Liver (tissue), 3 donors: ENCODE measurements around the gene TCFL5.

Experiments used
- EGR1 ChIP-seq, 2 donors: IDR thresholded peaks; 2 replicates each; pipeline ENCODE4 v1.6.1; 2016 to 2018; ENCODE audit warnings: antibody characterized with exemption in 2 of 2, low read depth in 2 of 2
- GABPA ChIP-seq, 2 donors: IDR thresholded peaks in 1 of 2; conservative IDR thresholded peaks in 1 of 2; 2 replicates each; pipeline ENCODE4 v1.6.1; 2016; ENCODE audit warnings: antibody characterized with exemption in 2 of 2, mild to moderate bottlenecking in 1 of 2, moderate library complexity in 1 of 2
- JUND ChIP-seq, 2 donors: IDR thresholded peaks; 2 replicates each; pipeline ENCODE4 v1.6.1; 2016; ENCODE audit warnings: antibody characterized with exemption in 2 of 2
- RAD21 ChIP-seq, 2 donors: IDR thresholded peaks; 2 replicates each; pipeline ENCODE4 v1.6.1; 2016; ENCODE audit warnings: antibody characterized with exemption in 2 of 2, mild to moderate bottlenecking in 2 of 2
- RXRA ChIP-seq, 2 donors: IDR thresholded peaks; 2 replicates each; pipeline ENCODE4 v1.6.1; 2017 to 2018; ENCODE audit warnings: antibody characterized with exemption in 2 of 2, mild to moderate bottlenecking in 1 of 2
- SP1 ChIP-seq: IDR thresholded peaks from 2 replicates; pipeline ENCODE4 v1.6.1; 2018; ENCODE audit warnings: antibody characterized with exemption, mild to moderate bottlenecking
- TAF1 ChIP-seq: conservative IDR thresholded peaks from 2 replicates; pipeline ENCODE4 v1.6.1; 2016; ENCODE audit warnings: antibody characterized with exemption, mild to moderate bottlenecking
- YY1 ChIP-seq: IDR thresholded peaks from 2 replicates; pipeline ENCODE4 v1.6.1; 2016; ENCODE audit warnings: antibody characterized with exemption, mild to moderate bottlenecking
- TF ChIP-seq, protein P1 (sequence below): fragments of 150-350 bp; IDR thresholded peaks from 2 replicates; pipeline ENCODE4 v1.5.1; 2017; ENCODE audit warnings: improper control_type of control experiment, low read depth, low read length; ENCODE audit not compliant: missing input control
- TF ChIP-seq, protein P2 (sequence below): IDR thresholded peaks from 2 replicates; pipeline ENCODE4 v1.6.1; 2016; ENCODE audit warnings: antibody characterized with exemption, mild to moderate bottlenecking
- TF ChIP-seq, protein P3 (sequence below): IDR thresholded peaks from 2 replicates; pipeline ENCODE4 v1.6.1; 2016; ENCODE audit warnings: antibody characterized with exemption
- TF ChIP-seq, protein P4 (sequence below): IDR thresholded peaks from 2 replicates; pipeline ENCODE4 v1.6.1; 2016; ENCODE audit warnings: antibody characterized with exemption
- TF ChIP-seq, protein P5 (sequence below): IDR thresholded peaks from 2 replicates; pipeline ENCODE4 v1.6.1; 2016; ENCODE audit warnings: antibody characterized with exemption
- donor health status: healthy.
- donor health status: healthy.

DNA sequence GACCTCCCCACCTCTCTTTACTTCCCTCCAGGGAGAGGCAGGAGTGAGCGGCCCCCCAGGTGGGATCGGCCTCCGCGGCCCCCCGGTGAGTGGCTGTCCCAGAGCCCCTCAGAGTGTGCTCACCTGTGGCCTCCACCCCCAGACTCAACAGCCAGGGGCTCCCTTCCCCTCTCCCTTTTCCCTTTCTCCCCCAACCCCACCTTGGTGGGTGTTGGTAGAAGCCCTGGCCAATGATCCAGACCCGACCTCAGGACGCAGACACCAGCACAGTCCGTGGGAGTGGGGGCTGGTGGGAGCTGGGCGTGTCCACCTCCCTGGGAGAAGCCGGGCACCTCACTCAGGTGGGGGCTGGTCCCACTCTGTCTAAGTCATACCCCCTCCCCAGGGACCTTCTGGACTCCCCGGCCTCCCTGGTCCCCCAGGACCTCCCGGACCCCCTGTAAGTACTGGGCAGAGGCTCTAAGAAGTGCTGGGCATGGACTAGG is 39.9 kb downstream of the TCFL5 start:
- no peak for TF ChIP-seq EGR1 (IDR thresholded peaks at IDR 0.05; ENCODE audit: low read depth in 2 of 2)
- TF ChIP-seq SP1 = no peak
- TF ChIP-seq, protein P1, sequence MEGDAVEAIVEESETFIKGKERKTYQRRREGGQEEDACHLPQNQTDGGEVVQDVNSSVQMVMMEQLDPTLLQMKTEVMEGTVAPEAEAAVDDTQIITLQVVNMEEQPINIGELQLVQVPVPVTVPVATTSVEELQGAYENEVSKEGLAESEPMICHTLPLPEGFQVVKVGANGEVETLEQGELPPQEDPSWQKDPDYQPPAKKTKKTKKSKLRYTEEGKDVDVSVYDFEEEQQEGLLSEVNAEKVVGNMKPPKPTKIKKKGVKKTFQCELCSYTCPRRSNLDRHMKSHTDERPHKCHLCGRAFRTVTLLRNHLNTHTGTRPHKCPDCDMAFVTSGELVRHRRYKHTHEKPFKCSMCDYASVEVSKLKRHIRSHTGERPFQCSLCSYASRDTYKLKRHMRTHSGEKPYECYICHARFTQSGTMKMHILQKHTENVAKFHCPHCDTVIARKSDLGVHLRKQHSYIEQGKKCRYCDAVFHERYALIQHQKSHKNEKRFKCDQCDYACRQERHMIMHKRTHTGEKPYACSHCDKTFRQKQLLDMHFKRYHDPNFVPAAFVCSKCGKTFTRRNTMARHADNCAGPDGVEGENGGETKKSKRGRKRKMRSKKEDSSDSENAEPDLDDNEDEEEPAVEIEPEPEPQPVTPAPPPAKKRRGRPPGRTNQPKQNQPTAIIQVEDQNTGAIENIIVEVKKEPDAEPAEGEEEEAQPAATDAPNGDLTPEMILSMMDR = no peak
- no peak for TF ChIP-seq YY1
- TF ChIP-seq RAD21 (IDR thresholded peaks at IDR 0.05) = no peak
- TF ChIP-seq, protein P2, sequence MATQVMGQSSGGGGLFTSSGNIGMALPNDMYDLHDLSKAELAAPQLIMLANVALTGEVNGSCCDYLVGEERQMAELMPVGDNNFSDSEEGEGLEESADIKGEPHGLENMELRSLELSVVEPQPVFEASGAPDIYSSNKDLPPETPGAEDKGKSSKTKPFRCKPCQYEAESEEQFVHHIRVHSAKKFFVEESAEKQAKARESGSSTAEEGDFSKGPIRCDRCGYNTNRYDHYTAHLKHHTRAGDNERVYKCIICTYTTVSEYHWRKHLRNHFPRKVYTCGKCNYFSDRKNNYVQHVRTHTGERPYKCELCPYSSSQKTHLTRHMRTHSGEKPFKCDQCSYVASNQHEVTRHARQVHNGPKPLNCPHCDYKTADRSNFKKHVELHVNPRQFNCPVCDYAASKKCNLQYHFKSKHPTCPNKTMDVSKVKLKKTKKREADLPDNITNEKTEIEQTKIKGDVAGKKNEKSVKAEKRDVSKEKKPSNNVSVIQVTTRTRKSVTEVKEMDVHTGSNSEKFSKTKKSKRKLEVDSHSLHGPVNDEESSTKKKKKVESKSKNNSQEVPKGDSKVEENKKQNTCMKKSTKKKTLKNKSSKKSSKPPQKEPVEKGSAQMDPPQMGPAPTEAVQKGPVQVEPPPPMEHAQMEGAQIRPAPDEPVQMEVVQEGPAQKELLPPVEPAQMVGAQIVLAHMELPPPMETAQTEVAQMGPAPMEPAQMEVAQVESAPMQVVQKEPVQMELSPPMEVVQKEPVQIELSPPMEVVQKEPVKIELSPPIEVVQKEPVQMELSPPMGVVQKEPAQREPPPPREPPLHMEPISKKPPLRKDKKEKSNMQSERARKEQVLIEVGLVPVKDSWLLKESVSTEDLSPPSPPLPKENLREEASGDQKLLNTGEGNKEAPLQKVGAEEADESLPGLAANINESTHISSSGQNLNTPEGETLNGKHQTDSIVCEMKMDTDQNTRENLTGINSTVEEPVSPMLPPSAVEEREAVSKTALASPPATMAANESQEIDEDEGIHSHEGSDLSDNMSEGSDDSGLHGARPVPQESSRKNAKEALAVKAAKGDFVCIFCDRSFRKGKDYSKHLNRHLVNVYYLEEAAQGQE = no peak
- TF ChIP-seq, protein P3, sequence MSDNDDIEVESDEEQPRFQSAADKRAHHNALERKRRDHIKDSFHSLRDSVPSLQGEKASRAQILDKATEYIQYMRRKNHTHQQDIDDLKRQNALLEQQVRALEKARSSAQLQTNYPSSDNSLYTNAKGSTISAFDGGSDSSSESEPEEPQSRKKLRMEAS = no peak
- no peak for TF ChIP-seq GABPA (IDR thresholded peaks at IDR 0.05 in 1 of 2, conservative IDR thresholded peaks at IDR 0.05 in 1 of 2)
- TF ChIP-seq, protein P4, sequence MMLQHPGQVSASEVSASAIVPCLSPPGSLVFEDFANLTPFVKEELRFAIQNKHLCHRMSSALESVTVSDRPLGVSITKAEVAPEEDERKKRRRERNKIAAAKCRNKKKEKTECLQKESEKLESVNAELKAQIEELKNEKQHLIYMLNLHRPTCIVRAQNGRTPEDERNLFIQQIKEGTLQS = no peak
- no peak for TF ChIP-seq JUND (IDR thresholded peaks at IDR 0.05)
- TF ChIP-seq, protein P5, sequence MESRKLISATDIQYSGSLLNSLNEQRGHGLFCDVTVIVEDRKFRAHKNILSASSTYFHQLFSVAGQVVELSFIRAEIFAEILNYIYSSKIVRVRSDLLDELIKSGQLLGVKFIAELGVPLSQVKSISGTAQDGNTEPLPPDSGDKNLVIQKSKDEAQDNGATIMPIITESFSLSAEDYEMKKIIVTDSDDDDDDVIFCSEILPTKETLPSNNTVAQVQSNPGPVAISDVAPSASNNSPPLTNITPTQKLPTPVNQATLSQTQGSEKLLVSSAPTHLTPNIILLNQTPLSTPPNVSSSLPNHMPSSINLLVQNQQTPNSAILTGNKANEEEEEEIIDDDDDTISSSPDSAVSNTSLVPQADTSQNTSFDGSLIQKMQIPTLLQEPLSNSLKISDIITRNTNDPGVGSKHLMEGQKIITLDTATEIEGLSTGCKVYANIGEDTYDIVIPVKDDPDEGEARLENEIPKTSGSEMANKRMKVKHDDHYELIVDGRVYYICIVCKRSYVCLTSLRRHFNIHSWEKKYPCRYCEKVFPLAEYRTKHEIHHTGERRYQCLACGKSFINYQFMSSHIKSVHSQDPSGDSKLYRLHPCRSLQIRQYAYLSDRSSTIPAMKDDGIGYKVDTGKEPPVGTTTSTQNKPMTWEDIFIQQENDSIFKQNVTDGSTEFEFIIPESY = no peak
- no peak for TF ChIP-seq RXRA (IDR thresholded peaks at IDR 0.05)
- no peak for TF ChIP-seq TAF1
